H1 (cell line): ENCODE results near the gene SLC38A7. TPM values are rescaled to one million over a fixed set of nuclear protein-coding genes. Genes with fewer than 3 reads are reported as not detected.

Experiments
- ASH2L ChIP-seq: fragments of 200-600, 300-600 bp; sonication (generic); IDR thresholded peaks from one replicate; pipeline ENCODE4 v1.7.1; 2017; ENCODE audit warnings: low read length
- E2F6 ChIP-seq: IDR thresholded peaks from 2 replicates; pipeline ENCODE4 v1.6.1; 2012; ENCODE audit warnings: inconsistent platforms
- KDM4A ChIP-seq: IDR thresholded peaks from one replicate; pipeline ENCODE4 v1.7.1; 2012; ENCODE audit warnings: low read depth, mild to moderate bottlenecking, moderate library complexity, low read length, inconsistent platforms; ENCODE audit not compliant: severe bottlenecking
- KDM5A ChIP-seq: fragments of 200-600 bp; IDR thresholded peaks from 2 replicates; pipeline ENCODE4 v1.7.1; 2012; ENCODE audit warnings: mild to moderate bottlenecking, low read length, inconsistent platforms, mixed read lengths
- POLR2A ChIP-seq, 2 experiments: IDR thresholded peaks; 1 replicate in 1 of 2; 2 replicates in 1 of 2; pipeline ENCODE4 v1.6.1; 2011; ENCODE audit warnings: low read depth in 2 of 2, low read length in 2 of 2, mild to moderate bottlenecking in 2 of 2; ENCODE audit errors: control extremely low read depth in 1 of 2
- polyA plus RNA-seq, 7 experiments: library from polyadenylated mRNA; depleted of rRNA in 3 of 7; stranded (reverse) in 5 of 7; unstranded in 2 of 7; fragments of >200 nt in 5 of 7; fragments of 200-250 nt in 2 of 7; gene quantifications; 1 replicate in 5 of 7; 2 replicates in 1 of 7; 4 replicates in 1 of 7; pipeline versions ENCODE4 v1.2.1 to v1.2.3, GENCODE V29; 2011 to 2013; ENCODE audit warnings: missing spikeins in 2 of 7, mixed read lengths in 2 of 7
- total RNA-seq: library from RNA; stranded (reverse); fragmentation: NEBNext Ultra II Directional; extraction: Animal tissue kit (Norgen Biotek cat#: 25700); gene quantifications from 2 replicates; pipeline ENCODE4 v1.2.1, GENCODE V29; 2021

Gene SLC38A7
- total and polyA plus RNA-seq, 2 of the 8 experiments (the other 6 are each of a cell fraction or from before 2014, with no cell fraction given), result 26.7 to 28.0 TPM

DNA sequence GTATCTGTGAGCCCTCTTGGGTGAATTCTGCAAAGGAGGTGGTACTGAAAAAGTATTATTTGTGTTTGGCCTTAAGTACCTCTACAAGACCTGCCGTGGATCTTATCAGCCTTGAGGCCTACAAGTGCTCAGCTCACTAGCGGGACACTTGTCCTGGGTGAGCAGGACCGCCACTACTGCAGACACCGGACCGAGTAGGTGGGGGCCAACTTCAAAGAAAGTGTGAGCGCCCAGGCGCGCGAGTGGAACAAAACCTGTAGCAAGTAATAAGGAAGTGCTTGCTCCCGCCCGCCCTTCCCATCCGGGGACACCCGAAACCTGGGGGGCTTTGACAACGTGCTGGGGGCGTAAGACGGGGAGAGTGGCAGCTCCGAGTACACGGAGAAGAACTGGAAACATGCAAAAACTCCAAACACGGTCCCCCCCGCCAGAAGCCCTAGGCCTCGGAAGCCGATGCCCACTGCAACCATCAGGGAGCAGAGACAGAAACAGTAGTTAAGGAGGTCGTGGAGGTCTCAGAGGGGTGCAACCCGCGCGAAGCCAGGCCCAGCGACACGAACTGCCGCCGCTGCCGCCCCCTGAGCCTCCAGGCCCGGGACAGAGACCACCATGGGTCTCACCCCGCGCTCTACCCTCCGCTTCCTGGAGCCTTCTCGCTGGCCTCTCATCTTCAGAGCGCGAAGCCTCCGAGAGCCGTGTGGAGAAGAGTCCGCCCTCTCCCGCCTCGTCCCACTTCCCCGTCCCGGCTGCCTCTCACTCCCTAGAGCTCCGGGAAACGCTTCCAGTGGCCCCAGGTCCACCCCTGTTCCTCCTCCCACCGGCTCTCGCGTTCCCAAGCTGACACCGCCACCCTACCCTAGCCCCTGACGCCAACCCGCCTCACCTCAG is 55.5 kb downstream of the SLC38A7 start (continued):
- TF ChIP-seq KDM4A (peak; percentile 44), KDM5A (no peak), POLR2A (IDR thresholded peaks at IDR 0.05; ENCODE audit: control extremely low read depth in 1 of 2, low read depth in 2 of 2, low read length in 2 of 2) (peak in 1 of 2 experiments; percentile 11; a peak in 2 of 3 replicates), E2F6 (no peak), ASH2L (no peak)
